Peyer's patch (tissue), 4 donors: ENCODE results near the gene TINAGL1. TPM values are rescaled to one million over a fixed set of nuclear protein-coding genes. Genes with fewer than 3 reads are reported as not detected.

ENCODE experiments used
- DNase-seq, 3 donors: peaks; one replicate each; pipeline ENCODE4 v3.0.0-alpha.2; 2017 to 2019
- H3K27ac ChIP-seq, 4 donors: fragments of 200-600 bp; sonication (generic); one replicate each; pipeline ENCODE4 v1.5.1; 2016 to 2019
- H3K27me3 ChIP-seq, 2 donors: fragments of 200-600 bp; sonication (generic); one replicate each; pipeline ENCODE4 v1.5.1; 2019
- H3K36me3 ChIP-seq, 3 donors: fragments of 200-600 bp; sonication (generic); one replicate each; pipeline ENCODE4 v1.5.1; 2016 to 2019
- H3K4me1 ChIP-seq, 4 donors: fragments of 200-600 bp; sonication (generic); one replicate each; pipeline ENCODE4 v1.5.1; 2016 to 2019
- H3K4me3 ChIP-seq, 4 donors: fragments of 200-600 bp; sonication (generic); 1 replicate in 3 of 4; 2 replicates in 1 of 4; pipeline ENCODE4 v1.5.1; 2016 to 2019; ENCODE audit warnings: mild to moderate bottlenecking in 1 of 4
- H3K9me3 ChIP-seq, 4 donors: fragments of 200-600 bp; sonication (generic); one replicate each; pipeline ENCODE4 v1.5.1; 2016 to 2019; ENCODE audit warnings: mild to moderate bottlenecking in 1 of 4
- POLR2A ChIP-seq, 2 donors: fragments of 450-650 bp; IDR thresholded peaks; one replicate each; pipeline ENCODE4 v1.5.1; 2017; ENCODE audit warnings: antibody characterized with exemption in 2 of 2, mild to moderate bottlenecking in 2 of 2, moderate library complexity in 2 of 2
- total RNA-seq, 4 donors: library from RNA; depleted of rRNA; stranded (reverse); fragments of >200 nt; gene quantifications; one replicate each; pipeline ENCODE4 v1.1.0, GENCODE V29; 2016
- TF ChIP-seq, protein P1 (sequence below), 6 experiments: fragments of 450-650 bp in 4 of 6; fragments of 200-600 bp in 2 of 6; sonication (generic) in 1 of 6; IDR thresholded peaks; one replicate each; pipeline ENCODE4 v1.5.1; 2017 to 2019; ENCODE audit warnings: antibody characterized with exemption in 6 of 6, mild to moderate bottlenecking in 3 of 6, moderate library complexity in 1 of 6

The TINAGL1 gene
- total RNA-seq, 4 donors from 2014 or later: 112 to 215 (median 192) TPM

GRCh38 chr1:31549809-31550620 is 26.3 kb upstream of the TINAGL1 start:
- Histone ChIP-seq H3K36me3 (no peaks in the 10 kb centered on the region), H3K27ac (peak overlapping the region in 3 of 4 donors; percentile 54 to 95 (median 84)), H3K4me1 (peaks cover 0 to 18% (median 6%) of the 10 kb centered on the region in 4 donors), H3K27me3 (no peaks in the 10 kb centered on the region), H3K4me3 (peak overlapping the region in 2 of 4 donors; percentile 29 to 38), H3K9me3 (no peaks in the 10 kb centered on the region)
- peak in 1 of 3 donors; percentile 82 for DNase-seq
- peak in 1 of 2 donors; percentile 44 for TF ChIP-seq POLR2A (IDR thresholded peaks at IDR 0.05)
- TF ChIP-seq, protein P1, sequence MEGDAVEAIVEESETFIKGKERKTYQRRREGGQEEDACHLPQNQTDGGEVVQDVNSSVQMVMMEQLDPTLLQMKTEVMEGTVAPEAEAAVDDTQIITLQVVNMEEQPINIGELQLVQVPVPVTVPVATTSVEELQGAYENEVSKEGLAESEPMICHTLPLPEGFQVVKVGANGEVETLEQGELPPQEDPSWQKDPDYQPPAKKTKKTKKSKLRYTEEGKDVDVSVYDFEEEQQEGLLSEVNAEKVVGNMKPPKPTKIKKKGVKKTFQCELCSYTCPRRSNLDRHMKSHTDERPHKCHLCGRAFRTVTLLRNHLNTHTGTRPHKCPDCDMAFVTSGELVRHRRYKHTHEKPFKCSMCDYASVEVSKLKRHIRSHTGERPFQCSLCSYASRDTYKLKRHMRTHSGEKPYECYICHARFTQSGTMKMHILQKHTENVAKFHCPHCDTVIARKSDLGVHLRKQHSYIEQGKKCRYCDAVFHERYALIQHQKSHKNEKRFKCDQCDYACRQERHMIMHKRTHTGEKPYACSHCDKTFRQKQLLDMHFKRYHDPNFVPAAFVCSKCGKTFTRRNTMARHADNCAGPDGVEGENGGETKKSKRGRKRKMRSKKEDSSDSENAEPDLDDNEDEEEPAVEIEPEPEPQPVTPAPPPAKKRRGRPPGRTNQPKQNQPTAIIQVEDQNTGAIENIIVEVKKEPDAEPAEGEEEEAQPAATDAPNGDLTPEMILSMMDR (IDR thresholded peaks at IDR 0.05): peak in 2 of 6 experiments; percentile 4 to 12

GRCh38 chr1:31551208-31551607 is 25.1 kb upstream of the TINAGL1 start:
- peaks cover 0 to 18% (median 6%) of the 10 kb centered on the region in 4 donors for H3K4me1 ChIP-seq
- H3K27me3 ChIP-seq: no peaks in the 10 kb centered on the region
- no peak overlapping the region for H3K4me3 ChIP-seq
- no peaks in the 10 kb centered on the region for H3K36me3 ChIP-seq
- no peaks in the 10 kb centered on the region for H3K9me3 ChIP-seq
- no peak overlapping the region for H3K27ac ChIP-seq
- no peak for TF ChIP-seq POLR2A (IDR thresholded peaks at IDR 0.05)
- TF ChIP-seq, protein P1 (IDR thresholded peaks at IDR 0.05): no peak
- no peak for DNase-seq

DNA sequence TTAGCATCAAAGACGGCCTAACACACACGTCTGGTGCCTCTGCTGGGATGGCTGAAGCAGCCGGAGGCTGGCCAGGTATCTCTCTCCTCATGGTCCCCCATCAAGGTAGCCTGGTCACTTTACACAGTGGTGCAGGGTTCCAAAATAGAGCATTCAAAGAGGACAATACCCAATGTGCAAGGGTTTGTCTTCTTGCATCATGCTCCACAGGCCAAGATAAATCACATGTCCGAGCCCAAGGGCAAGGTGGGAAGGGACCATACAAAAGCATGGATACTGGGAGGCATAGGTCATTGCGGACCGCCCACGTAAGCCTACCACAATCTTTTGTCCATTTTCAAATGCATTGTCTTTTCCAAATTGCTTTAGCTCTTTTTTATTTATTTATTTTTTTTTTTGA is 23.8 kb upstream of the TINAGL1 start:
- Histone ChIP-seq H3K27me3 (no peaks in the 10 kb centered on the region), H3K4me1 (peaks cover 0 to 18% (median 6%) of the 10 kb centered on the region in 4 donors), H3K4me3 (no peak overlapping the region), H3K27ac (no peak overlapping the region), H3K9me3 (no peaks in the 10 kb centered on the region), H3K36me3 (no peaks in the 10 kb centered on the region)
- TF ChIP-seq POLR2A (IDR thresholded peaks at IDR 0.05): no peak
- TF ChIP-seq, protein P1 (IDR thresholded peaks at IDR 0.05): no peak
- DNase-seq: no peak

- Histone ChIP-seq H3K27me3 (no peaks in the 10 kb centered on the region), H3K9me3 (no peaks in the 10 kb centered on the region), H3K4me1 (no peaks in the 10 kb centered on the region), H3K27ac (no peak overlapping the region), H3K36me3 (no peaks in the 10 kb centered on the region), H3K4me3 (no peak overlapping the region)
- TF ChIP-seq, protein P1 (IDR thresholded peaks at IDR 0.05): peak in 1 of 6 experiments; percentile 3
- no peak for TF ChIP-seq POLR2A (IDR thresholded peaks at IDR 0.05)
- peak in 1 of 3 donors; percentile 51 for DNase-seq
Measured at GRCh38 chr1:31556481-31557006, 19.8 kb upstream of the TINAGL1 start.

DNA sequence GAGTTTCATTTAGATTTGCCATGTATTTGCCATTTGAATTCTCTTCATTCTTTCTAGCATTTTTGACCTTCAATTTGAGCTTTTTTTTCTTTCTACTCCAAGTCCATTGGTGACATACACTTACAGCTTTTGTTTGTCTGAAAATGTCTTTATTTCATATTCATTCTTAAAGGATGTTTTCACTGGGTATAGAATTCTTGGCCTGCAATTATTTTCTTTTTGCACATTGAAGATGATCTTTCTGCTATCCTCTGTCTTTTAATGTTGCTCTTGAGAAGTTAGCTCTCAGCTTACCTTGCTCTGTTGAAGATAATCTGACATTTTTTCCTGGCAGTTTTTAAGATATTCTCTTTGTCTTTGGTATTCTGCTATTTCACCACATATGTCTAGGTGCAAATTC is 16.6 kb upstream of the TINAGL1 start:
- no peak overlapping the region for H3K4me3 ChIP-seq
- H3K36me3 ChIP-seq: no peaks in the 10 kb centered on the region
- H3K27ac ChIP-seq: no peak overlapping the region
- H3K27me3 ChIP-seq: no peaks in the 10 kb centered on the region
- no peaks in the 10 kb centered on the region for H3K9me3 ChIP-seq
- DNase-seq: no peak
- TF ChIP-seq POLR2A (IDR thresholded peaks at IDR 0.05): no peak
- TF ChIP-seq, protein P1 (IDR thresholded peaks at IDR 0.05): no peak
- no peaks in the 10 kb centered on the region for H3K4me1 ChIP-seq
